ENCODE results near the gene PDSS2. TPM values are rescaled to one million over a fixed set of nuclear protein-coding genes. Genes with fewer than 3 reads are reported as not detected.

Gene PDSS2
- total and polyA plus RNA-seq, 9 donors: 6.6 to 10.2 (median 7.3) TPM

GRCh38 chr6:107331409-107332386, 127.7 kb downstream of the PDSS2 start:
- Histone ChIP-seq H3K4me1 (ENCODE audit: control insufficient read depth, insufficient read depth, low read length) (no peaks in the 10 kb centered on the region), H3K27ac (ENCODE audit: low read length) (no peak overlapping the region), H3K4me3 (ENCODE audit: low read length) (no peak overlapping the region), H3K27me3 (ENCODE audit: control insufficient read depth, insufficient read depth, low read length) (no peaks in the 10 kb centered on the region), H3K36me3 (ENCODE audit: control insufficient read depth, insufficient read depth, low read length) (no peaks in the 10 kb centered on the region), H3K9me3 (replicated peaks; ENCODE audit: control insufficient read depth, low read depth, low read length) (no peaks in the 10 kb centered on the region)
- WGBS (ENCODE audit: insufficient coverage): 100% methylated on average over 2 of the region's 5 CpGs
- DNase-seq: no peak

DNA sequence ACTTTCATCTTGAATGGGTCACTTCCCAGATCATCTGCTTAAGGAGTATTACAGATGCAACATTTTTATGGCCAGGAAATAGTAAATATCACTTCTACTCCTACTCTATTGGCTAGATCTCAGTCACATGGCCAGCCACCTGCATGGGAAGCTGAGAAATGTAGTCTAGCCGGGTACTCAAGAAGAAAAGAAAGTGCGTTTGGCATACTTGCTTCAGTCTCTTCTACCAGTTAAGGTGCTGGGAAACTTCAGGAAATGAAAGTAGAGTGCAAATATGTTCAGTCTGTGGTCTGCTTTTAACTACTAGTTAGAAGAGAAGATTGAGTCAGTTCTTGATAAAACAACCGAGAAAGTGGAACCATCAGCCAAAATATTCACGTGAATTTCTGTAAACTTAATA, 129.2 kb downstream of the PDSS2 start:
- Histone ChIP-seq H3K27me3 (ENCODE audit: control insufficient read depth, insufficient read depth, low read length) (no peaks in the 10 kb centered on the region), H3K4me3 (ENCODE audit: low read length) (no peak overlapping the region), H3K36me3 (ENCODE audit: control insufficient read depth, insufficient read depth, low read length) (no peaks in the 10 kb centered on the region), H3K9me3 (replicated peaks; ENCODE audit: control insufficient read depth, low read depth, low read length) (no peaks in the 10 kb centered on the region), H3K4me1 (ENCODE audit: control insufficient read depth, insufficient read depth, low read length) (no peaks in the 10 kb centered on the region), H3K27ac (ENCODE audit: low read length) (no peak overlapping the region)
- no peak for DNase-seq
- WGBS (ENCODE audit: insufficient coverage): no CpG with 5 or more reads among the region's 4 CpGs

- WGBS (ENCODE audit: insufficient coverage): 55% methylated on average over 3 of the region's 5 CpGs
- Histone ChIP-seq H3K9me3 (replicated peaks; ENCODE audit: control insufficient read depth, low read depth, low read length) (no peaks in the 10 kb centered on the region), H3K27ac (ENCODE audit: low read length) (no peak overlapping the region), H3K4me1 (ENCODE audit: control insufficient read depth, insufficient read depth, low read length) (no peaks in the 10 kb centered on the region), H3K27me3 (ENCODE audit: control insufficient read depth, insufficient read depth, low read length) (no peaks in the 10 kb centered on the region), H3K36me3 (ENCODE audit: control insufficient read depth, insufficient read depth, low read length) (no peaks in the 10 kb centered on the region), H3K4me3 (ENCODE audit: low read length) (no peak overlapping the region)
- DNase-seq: no peak
These were observed 130.1 kb downstream of the PDSS2 start for GRCh38 chr6:107329063-107329860.

DNA sequence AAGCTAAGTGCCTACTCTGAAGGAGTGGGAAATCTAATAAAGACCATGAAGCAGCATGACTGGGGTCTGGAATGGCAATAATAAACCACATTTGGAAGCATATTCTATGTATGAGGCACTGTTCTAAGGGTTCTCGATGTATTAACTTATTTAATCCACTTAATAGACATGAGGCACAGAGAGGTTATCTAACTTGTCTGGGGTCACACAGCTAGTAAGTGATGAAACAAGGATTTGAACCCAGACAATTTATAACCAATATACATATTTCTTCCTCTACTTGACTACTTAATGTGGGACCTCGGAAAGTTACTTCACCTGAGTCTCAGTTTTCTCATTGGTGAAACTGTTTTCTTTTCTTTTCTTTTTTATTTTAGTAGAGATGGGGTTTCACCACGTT, 131.3 kb downstream of the PDSS2 start:
- Histone ChIP-seq H3K4me3 (ENCODE audit: low read length) (no peak overlapping the region), H3K9me3 (replicated peaks; ENCODE audit: control insufficient read depth, low read depth, low read length) (no peaks in the 10 kb centered on the region), H3K4me1 (ENCODE audit: control insufficient read depth, insufficient read depth, low read length) (no peaks in the 10 kb centered on the region), H3K27me3 (ENCODE audit: control insufficient read depth, insufficient read depth, low read length) (no peaks in the 10 kb centered on the region), H3K27ac (ENCODE audit: low read length) (no peak overlapping the region), H3K36me3 (ENCODE audit: control insufficient read depth, insufficient read depth, low read length) (no peaks in the 10 kb centered on the region)
- WGBS (ENCODE audit: insufficient coverage): no CpG with 5 or more reads among the region's 3 CpGs
- DNase-seq: no peak

DNA sequence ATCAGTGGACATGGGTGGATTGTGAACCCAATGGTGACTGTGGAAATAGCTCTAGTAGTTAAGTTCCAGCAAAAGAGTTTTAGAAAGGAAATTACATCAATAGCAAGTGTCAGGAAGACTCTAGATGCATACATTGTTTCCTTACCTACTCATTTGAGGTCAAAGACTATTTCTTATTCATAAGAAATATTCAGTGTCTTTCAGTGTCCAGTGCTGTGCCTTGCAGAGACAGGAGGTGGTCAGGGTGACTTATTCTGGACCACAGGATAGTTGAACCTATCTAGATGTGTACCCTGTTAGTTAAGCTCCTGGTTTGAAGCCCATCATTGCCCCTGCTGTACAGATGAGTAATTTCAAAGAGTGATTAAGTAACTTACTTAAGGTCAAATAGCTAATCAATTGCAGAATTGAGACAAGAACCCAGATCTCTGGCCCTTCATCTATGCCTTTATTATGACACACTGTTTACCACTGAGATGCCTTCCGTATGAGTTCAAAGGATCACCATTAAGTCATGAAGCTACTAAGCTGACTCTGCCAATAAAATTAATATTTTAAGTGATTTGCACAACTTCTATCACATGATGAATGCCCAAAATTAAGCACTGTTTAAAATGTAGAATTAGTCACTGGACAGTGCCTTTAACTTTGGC, 136.1 kb downstream of the PDSS2 start:
- H3K4me1 ChIP-seq (ENCODE audit: control insufficient read depth, insufficient read depth, low read length): no peaks in the 10 kb centered on the region
- no peaks in the 10 kb centered on the region for H3K9me3 ChIP-seq (replicated peaks; ENCODE audit: control insufficient read depth, low read depth, low read length)
- no peaks in the 10 kb centered on the region for H3K27me3 ChIP-seq (ENCODE audit: control insufficient read depth, insufficient read depth, low read length)
- H3K36me3 ChIP-seq (ENCODE audit: control insufficient read depth, insufficient read depth, low read length): no peaks in the 10 kb centered on the region
- no peak for DNase-seq
- no peak overlapping the region for H3K4me3 ChIP-seq (ENCODE audit: low read length)
- H3K27ac ChIP-seq (ENCODE audit: low read length): no peak overlapping the region
- WGBS (ENCODE audit: insufficient coverage): no CpG with 5 or more reads among the region's 1 CpG

DNA sequence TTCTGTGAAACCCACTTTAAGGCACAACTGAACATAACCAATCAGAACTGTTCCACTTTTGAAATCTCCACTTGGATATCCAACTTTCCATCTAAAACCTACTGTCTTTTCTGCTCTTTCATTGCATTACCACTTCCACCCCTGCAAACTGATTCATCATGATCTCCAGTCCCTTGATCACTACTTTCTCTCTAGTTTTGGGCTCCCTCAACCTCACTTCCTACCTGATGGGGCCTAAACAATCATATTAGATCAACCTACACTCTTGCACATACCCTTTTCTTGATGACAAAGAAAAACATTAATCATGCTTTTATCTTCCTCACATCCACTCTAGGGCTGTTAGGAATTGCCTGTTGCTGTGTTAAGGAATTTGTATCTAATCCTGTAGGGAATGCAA, 137.6 kb downstream of the PDSS2 start:
- no peaks in the 10 kb centered on the region for H3K36me3 ChIP-seq (ENCODE audit: control insufficient read depth, insufficient read depth, low read length)
- no peaks in the 10 kb centered on the region for H3K9me3 ChIP-seq (replicated peaks; ENCODE audit: control insufficient read depth, low read depth, low read length)
- no peak overlapping the region for H3K27ac ChIP-seq (ENCODE audit: low read length)
- H3K4me3 ChIP-seq (ENCODE audit: low read length): no peak overlapping the region
- DNase-seq: no peak
- H3K4me1 ChIP-seq (ENCODE audit: control insufficient read depth, insufficient read depth, low read length): no peaks in the 10 kb centered on the region
- H3K27me3 ChIP-seq (ENCODE audit: control insufficient read depth, insufficient read depth, low read length): no peaks in the 10 kb centered on the region

DNA sequence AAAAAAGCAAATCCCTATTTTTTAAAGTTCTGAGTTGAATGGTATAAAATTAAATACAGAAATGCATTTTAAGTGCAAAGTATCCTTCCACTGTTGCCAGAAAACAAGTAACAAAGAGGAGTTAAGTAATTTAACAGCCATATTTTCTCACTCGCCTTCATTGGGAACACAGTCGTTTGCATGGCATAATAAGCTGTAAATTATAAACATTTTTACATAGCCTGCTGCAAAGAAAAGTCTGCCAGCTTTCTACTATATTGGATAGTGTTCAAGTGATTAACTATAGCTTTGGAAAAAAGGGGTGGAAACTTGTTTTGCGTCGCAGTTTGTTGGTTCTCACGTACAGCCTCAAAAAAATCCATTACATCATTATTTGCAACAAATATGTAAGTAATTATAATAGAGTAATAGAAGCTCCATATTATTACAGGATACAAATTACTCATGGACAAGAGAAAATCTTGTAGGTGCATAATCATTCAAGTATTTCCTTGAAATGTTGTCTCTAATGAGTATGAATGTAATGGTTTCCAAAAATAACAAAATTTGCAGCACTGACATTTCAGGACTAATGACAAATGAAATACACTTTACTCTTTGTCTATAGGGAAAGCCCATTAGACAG, 139.3 kb downstream of the PDSS2 start:
- Histone ChIP-seq H3K36me3 (ENCODE audit: control insufficient read depth, insufficient read depth, low read length) (no peaks in the 10 kb centered on the region), H3K27ac (ENCODE audit: low read length) (no peak overlapping the region), H3K9me3 (replicated peaks; ENCODE audit: control insufficient read depth, low read depth, low read length) (no peaks in the 10 kb centered on the region), H3K27me3 (ENCODE audit: control insufficient read depth, insufficient read depth, low read length) (no peaks in the 10 kb centered on the region), H3K4me1 (ENCODE audit: control insufficient read depth, insufficient read depth, low read length) (no peaks in the 10 kb centered on the region), H3K4me3 (ENCODE audit: low read length) (no peak overlapping the region)
- peak; percentile 26 for DNase-seq
- no CpG with 5 or more reads among the region's 5 CpGs for WGBS (ENCODE audit: insufficient coverage)

DNA sequence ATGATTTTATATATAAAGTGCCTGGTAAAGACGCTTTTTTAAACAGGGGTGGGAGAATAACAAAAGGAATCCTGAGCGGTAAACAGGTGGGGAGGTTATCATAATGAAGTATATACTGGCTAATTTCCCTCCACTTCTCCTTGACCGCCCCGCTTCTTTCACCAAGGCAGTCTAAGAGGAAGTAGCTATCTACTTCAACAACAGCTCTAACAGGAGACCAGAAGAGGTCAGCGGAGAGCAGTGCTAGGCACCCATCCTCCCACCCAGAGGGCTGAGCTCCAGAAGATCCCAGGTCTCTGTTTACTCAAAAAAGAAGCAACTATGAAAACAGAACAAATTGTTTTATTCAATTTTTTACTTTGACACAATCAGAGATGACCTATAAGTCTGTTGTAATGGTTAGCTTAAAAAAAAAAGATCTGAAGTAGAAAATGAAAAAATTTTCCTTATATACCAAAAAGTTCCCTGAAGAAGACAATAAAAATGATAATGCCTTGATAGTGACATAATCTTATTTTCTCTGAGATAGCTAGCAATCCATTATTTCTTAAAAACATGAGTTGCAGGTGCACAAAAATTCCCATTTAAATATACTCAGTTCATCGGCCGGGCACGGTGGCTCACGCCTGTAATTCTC, 141.1 kb downstream of the PDSS2 start:
- 27% methylated on average over 2 of the region's 9 CpGs for WGBS (ENCODE audit: insufficient coverage)
- no peaks in the 10 kb centered on the region for H3K9me3 ChIP-seq (replicated peaks; ENCODE audit: control insufficient read depth, low read depth, low read length)

DNA sequence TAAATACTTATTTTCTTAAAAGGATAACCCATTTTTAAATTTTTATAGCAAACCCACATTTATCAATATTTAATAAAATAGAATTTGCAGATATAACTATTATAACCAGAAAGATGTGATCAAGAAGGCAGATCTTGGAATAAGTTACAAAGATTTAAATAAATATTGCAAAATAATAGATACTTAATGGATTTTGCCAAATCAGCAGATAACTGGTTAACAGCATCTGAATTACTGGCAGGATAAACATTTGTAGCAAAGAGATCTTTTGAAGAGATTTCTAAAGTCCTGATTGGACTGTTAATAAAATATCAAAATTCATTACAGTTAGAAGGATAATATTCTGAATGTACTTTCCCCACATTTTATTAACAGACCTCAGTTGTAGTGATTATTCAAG, 144.2 kb downstream of the PDSS2 start:
- H3K27me3 ChIP-seq (ENCODE audit: control insufficient read depth, insufficient read depth, low read length): no peaks in the 10 kb centered on the region
- no peaks in the 10 kb centered on the region for H3K36me3 ChIP-seq (ENCODE audit: control insufficient read depth, insufficient read depth, low read length)
- no peaks in the 10 kb centered on the region for H3K4me1 ChIP-seq (ENCODE audit: control insufficient read depth, insufficient read depth, low read length)
- no peak overlapping the region for H3K4me3 ChIP-seq (ENCODE audit: low read length)
- H3K9me3 ChIP-seq (replicated peaks; ENCODE audit: control insufficient read depth, low read depth, low read length): no peaks in the 10 kb centered on the region
- no peak for DNase-seq
- no peak overlapping the region for H3K27ac ChIP-seq (ENCODE audit: low read length)

More for the DNA sequence above, 141.1 kb downstream of the PDSS2 start:
- Histone ChIP-seq H3K4me3 (ENCODE audit: low read length) (no peak overlapping the region), H3K27ac (ENCODE audit: low read length) (no peak overlapping the region), H3K27me3 (ENCODE audit: control insufficient read depth, insufficient read depth, low read length) (no peaks in the 10 kb centered on the region), H3K36me3 (ENCODE audit: control insufficient read depth, insufficient read depth, low read length) (no peaks in the 10 kb centered on the region), H3K4me1 (ENCODE audit: control insufficient read depth, insufficient read depth, low read length) (no peaks in the 10 kb centered on the region)
- peak; percentile 81 for DNase-seq

Data from muscle of leg (tissue), 11 donors.